ENCODE data around the gene BCAS3.

The BCAS3 gene

DNA sequence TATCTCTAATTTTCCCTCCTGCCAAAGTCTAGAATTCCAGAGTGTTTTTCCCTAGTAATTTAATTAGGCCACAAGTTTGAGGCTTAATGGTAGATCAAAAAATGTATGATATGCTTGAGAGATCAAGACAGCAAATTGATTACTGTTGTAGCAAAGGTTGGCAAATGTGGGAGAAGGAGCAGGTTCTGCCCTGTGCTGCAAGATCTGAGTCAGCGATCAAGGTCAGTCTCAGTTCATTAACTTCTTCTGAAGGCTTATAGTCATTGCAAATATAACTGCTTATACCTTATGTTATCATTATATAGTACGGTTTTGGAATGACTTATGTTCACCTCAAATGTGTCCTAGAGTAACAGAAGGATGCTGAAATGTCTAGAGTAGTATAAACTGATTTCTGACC, 490.9 kb downstream of the BCAS3 start:
- Histone ChIP-seq H3K9me3 (ENCODE audit: insufficient read depth, low read length) (no peaks in the 10 kb centered on the region), H3K79me2 (ENCODE audit: low read length) (no peaks in the 10 kb centered on the region), H3K27ac (ENCODE audit: low read length) (no peak overlapping the region), H3K36me3 (replicated peaks; ENCODE audit: low read depth, low read length) (no peaks in the 10 kb centered on the region), H3K4me2 (ENCODE audit: low read length) (no peak overlapping the region), H3K4me3 (ENCODE audit: low read length) (no peak overlapping the region), H3K9ac (ENCODE audit: low read length) (no peak overlapping the region), H2AFZ (ENCODE audit: low read depth, low read length) (no peak overlapping the region), H3K4me1 (ENCODE audit: low read length) (peaks cover 6% of the 10 kb centered on the region), H4K20me1 (ENCODE audit: insufficient read depth, low read length) (no peaks in the 10 kb centered on the region), H3K27me3 (ENCODE audit: low read depth, low read length) (no peaks in the 10 kb centered on the region)
- TF ChIP-seq, protein P1, sequence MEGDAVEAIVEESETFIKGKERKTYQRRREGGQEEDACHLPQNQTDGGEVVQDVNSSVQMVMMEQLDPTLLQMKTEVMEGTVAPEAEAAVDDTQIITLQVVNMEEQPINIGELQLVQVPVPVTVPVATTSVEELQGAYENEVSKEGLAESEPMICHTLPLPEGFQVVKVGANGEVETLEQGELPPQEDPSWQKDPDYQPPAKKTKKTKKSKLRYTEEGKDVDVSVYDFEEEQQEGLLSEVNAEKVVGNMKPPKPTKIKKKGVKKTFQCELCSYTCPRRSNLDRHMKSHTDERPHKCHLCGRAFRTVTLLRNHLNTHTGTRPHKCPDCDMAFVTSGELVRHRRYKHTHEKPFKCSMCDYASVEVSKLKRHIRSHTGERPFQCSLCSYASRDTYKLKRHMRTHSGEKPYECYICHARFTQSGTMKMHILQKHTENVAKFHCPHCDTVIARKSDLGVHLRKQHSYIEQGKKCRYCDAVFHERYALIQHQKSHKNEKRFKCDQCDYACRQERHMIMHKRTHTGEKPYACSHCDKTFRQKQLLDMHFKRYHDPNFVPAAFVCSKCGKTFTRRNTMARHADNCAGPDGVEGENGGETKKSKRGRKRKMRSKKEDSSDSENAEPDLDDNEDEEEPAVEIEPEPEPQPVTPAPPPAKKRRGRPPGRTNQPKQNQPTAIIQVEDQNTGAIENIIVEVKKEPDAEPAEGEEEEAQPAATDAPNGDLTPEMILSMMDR (IDR thresholded peaks at IDR 0.05; ENCODE audit: low read depth, low read length), result no peak
- no peak for TF ChIP-seq EZH2phosphoT487 (IDR thresholded peaks at IDR 0.05; ENCODE audit: low read depth)

DNA sequence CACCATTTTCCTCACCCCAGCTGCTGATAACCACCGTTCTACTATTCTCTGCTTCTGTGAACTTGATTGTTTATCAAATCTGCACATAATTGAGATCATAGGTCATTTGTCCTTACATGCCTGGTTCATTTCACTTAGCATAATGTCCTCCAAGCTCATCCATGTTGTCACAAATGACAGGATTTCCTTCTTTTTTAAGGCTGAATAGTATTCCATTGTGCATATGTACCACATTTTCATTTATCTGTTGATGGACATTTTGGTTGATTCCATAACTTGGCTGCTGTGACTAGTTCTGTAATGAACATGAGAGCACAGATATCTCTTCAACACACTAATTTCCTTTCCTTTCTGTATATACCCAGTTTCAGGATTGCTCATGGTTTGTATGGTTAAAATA, 496.7 kb downstream of the BCAS3 start:
- no peak overlapping the region for H3K4me2 ChIP-seq (ENCODE audit: low read length)
- no peak for TF ChIP-seq EZH2phosphoT487 (IDR thresholded peaks at IDR 0.05; ENCODE audit: low read depth)
- no peak overlapping the region for H3K27ac ChIP-seq (ENCODE audit: low read length)
- no peaks in the 10 kb centered on the region for H3K27me3 ChIP-seq (ENCODE audit: low read depth, low read length)
- no peak overlapping the region for H3K4me3 ChIP-seq (ENCODE audit: low read length)
- no peaks in the 10 kb centered on the region for H4K20me1 ChIP-seq (ENCODE audit: insufficient read depth, low read length)
- no peaks in the 10 kb centered on the region for H3K9me3 ChIP-seq (ENCODE audit: insufficient read depth, low read length)
- no peaks in the 10 kb centered on the region for H3K4me1 ChIP-seq (ENCODE audit: low read length)
- H3K9ac ChIP-seq (ENCODE audit: low read length), result no peak overlapping the region
- H2AFZ ChIP-seq (ENCODE audit: low read depth, low read length), result no peak overlapping the region
- no peaks in the 10 kb centered on the region for H3K36me3 ChIP-seq (replicated peaks; ENCODE audit: low read depth, low read length)
- no peaks in the 10 kb centered on the region for H3K79me2 ChIP-seq (ENCODE audit: low read length)

DNA sequence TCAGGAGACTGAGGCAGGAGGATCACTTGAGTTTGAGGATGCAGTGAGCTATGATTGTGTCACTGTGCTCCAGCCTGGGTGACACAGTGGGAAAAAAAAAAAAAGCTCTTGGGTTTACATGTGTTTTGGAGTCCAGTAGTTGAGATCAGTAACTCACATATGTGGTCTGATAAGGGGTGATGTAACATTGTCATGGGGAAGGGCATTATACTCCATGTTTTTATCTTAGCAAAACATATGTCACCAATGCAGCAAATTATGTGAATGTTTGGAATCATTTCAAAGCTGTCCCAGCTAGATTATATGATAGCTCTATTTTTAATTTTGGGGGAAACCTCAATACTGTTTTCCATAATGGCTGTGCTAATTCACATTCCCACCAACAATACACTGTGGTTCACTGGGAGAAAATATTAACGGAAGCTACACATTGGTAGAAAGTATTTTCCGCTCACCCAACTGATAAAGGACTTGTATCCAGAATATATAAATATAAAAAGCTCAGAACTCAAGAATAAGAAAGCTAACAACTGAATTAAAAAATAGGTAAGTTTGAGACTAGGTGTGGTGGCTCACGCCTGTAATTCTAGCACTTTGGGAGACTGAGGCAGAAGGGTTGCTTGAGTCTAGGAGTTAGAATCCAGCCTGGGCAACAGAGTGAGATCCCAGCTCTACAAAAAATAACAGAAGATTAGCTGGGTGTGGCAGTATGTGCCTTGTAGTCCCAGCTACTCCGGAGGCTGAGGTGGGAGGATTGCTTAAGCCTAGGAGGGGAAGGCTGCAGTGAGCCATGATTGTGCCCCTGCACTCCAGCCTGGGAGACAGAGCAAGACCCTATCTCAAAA, 497.9 kb downstream of the BCAS3 start:
- Histone ChIP-seq H3K27me3 (ENCODE audit: low read depth, low read length) (no peaks in the 10 kb centered on the region), H3K9ac (ENCODE audit: low read length) (no peak overlapping the region), H3K36me3 (replicated peaks; ENCODE audit: low read depth, low read length) (no peaks in the 10 kb centered on the region), H3K27ac (ENCODE audit: low read length) (no peak overlapping the region), H4K20me1 (ENCODE audit: insufficient read depth, low read length) (no peaks in the 10 kb centered on the region), H2AFZ (ENCODE audit: low read depth, low read length) (no peak overlapping the region), H3K4me2 (ENCODE audit: low read length) (no peak overlapping the region), H3K4me1 (ENCODE audit: low read length) (no peaks in the 10 kb centered on the region), H3K4me3 (ENCODE audit: low read length) (no peak overlapping the region), H3K79me2 (ENCODE audit: low read length) (no peaks in the 10 kb centered on the region), H3K9me3 (ENCODE audit: insufficient read depth, low read length) (no peaks in the 10 kb centered on the region)
- TF ChIP-seq EZH2phosphoT487 (IDR thresholded peaks at IDR 0.05; ENCODE audit: low read depth), result no peak
- TF ChIP-seq, protein P1 (IDR thresholded peaks at IDR 0.05; ENCODE audit: low read depth, low read length), result no peak

DNA sequence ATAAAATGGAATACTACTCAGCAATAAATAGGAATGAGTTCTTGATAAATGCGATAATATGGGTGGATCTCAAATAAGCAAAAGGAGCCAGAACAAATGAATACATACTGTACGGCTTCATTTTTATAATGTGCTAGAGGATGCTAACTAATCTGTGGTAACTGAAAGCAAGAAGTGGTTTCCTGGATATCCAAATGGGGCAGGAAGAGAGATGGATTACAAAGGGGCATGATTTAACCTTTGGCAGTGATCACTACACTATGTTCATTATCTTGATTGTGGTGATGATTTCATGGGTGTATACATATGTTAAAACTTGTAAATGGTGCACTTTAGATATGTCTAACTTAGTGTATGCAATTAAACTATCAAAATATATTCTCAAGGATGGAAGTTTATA, 499.7 kb downstream of the BCAS3 start:
- H3K79me2 ChIP-seq (ENCODE audit: low read length), result no peaks in the 10 kb centered on the region
- H4K20me1 ChIP-seq (ENCODE audit: insufficient read depth, low read length), result no peaks in the 10 kb centered on the region
- H2AFZ ChIP-seq (ENCODE audit: low read depth, low read length), result no peak overlapping the region
- no peak overlapping the region for H3K4me2 ChIP-seq (ENCODE audit: low read length)
- TF ChIP-seq, protein P1 (IDR thresholded peaks at IDR 0.05; ENCODE audit: low read depth, low read length), result no peak
- TF ChIP-seq EZH2phosphoT487 (IDR thresholded peaks at IDR 0.05; ENCODE audit: low read depth), result no peak
- H3K9me3 ChIP-seq (ENCODE audit: insufficient read depth, low read length), result no peaks in the 10 kb centered on the region
- H3K4me3 ChIP-seq (ENCODE audit: low read length), result no peak overlapping the region
- H3K27me3 ChIP-seq (ENCODE audit: low read depth, low read length), result no peaks in the 10 kb centered on the region
- H3K27ac ChIP-seq (ENCODE audit: low read length), result no peak overlapping the region
- H3K9ac ChIP-seq (ENCODE audit: low read length), result no peak overlapping the region
- no peaks in the 10 kb centered on the region for H3K36me3 ChIP-seq (replicated peaks; ENCODE audit: low read depth, low read length)
- no peaks in the 10 kb centered on the region for H3K4me1 ChIP-seq (ENCODE audit: low read length)

Data from OCI-LY3 (cell line).